K562 (cell line): ENCODE data around the gene CPZ. TPM values are rescaled to one million over a fixed set of nuclear protein-coding genes. Genes with fewer than 3 reads are reported as not detected.

ENCODE experiments used
- CCNT2 ChIP-seq: IDR thresholded peaks from 2 replicates; pipeline ENCODE4 v1.6.1; 2011; ENCODE audit warnings: borderline replicate concordance, low read depth, mild to moderate bottlenecking, moderate library complexity, mixed read lengths, low read length; ENCODE audit not compliant: insufficient read length; ENCODE audit errors: extremely low read depth
- EWSR1 ChIP-seq: fragments of 450-650 bp; IDR thresholded peaks from 2 replicates; pipeline ENCODE4 v1.6.1; 2018; ENCODE audit warnings: borderline replicate concordance, mild to moderate bottlenecking, low read depth, moderate library complexity; ENCODE audit not compliant: partially characterized antibody
- FOXP1 ChIP-seq: sonication (generic); formaldehyde crosslinking; IDR thresholded peaks from 2 replicates; pipeline ENCODE4 v1.8.0; 2022; ENCODE audit warnings: mild to moderate bottlenecking, missing genetic modification reagents
- HMGN3 ChIP-seq: IDR thresholded peaks from 2 replicates; pipeline ENCODE4 v1.6.1; 2011; ENCODE audit warnings: borderline replicate concordance, low read depth, mild to moderate bottlenecking, mixed read lengths, low read length; ENCODE audit not compliant: insufficient read length; ENCODE audit errors: extremely low read depth
- MAZ ChIP-seq, 2 experiments: fragments of 450-650 bp in 1 of 2; sonication (generic) in 1 of 2; formaldehyde crosslinking; IDR thresholded peaks in 1 of 2; conservative IDR thresholded peaks in 1 of 2; 2 replicates each; pipeline versions ENCODE4 v1.4.0 to v1.5.0; 2020; ENCODE audit warnings: mild to moderate bottlenecking in 1 of 2, missing genetic modification reagents in 1 of 2
- MTA3 ChIP-seq: fragments of 450-650 bp; formaldehyde crosslinking; IDR thresholded peaks from 2 replicates; pipeline ENCODE4 v1.6.1; 2017; ENCODE audit warnings: mild to moderate bottlenecking, borderline replicate concordance
- RCOR1 ChIP-seq, 2 experiments: IDR thresholded peaks; 2 replicates each; pipeline ENCODE4 v1.6.1; 2012; ENCODE audit warnings: low read depth in 2 of 2, low read length in 2 of 2, borderline replicate concordance in 1 of 2, improper control_type of control experiment in 1 of 2
- polyA plus RNA-seq, 8 experiments: library from polyadenylated mRNA; depleted of rRNA in 4 of 8; stranded (reverse) in 5 of 8; unstranded in 3 of 8; fragments of >200 nt; fragmentation: Nextera tagmentation in 2 of 8; fragmentation: Illumina TruSeq in 1 of 8; extraction: Ambion mirVana in 2 of 8; extraction: Trizol in 1 of 8; gene quantifications; 2 replicates each; pipeline versions ENCODE4 v1.2.1 to v1.2.3, GENCODE V29; 2011 to 2014; ENCODE audit warnings: inconsistent platforms in 1 of 8, missing spikeins in 1 of 8
- total RNA-seq, 7 experiments: library from RNA; depleted of rRNA in 6 of 7; stranded (reverse); fragments of >200 nt in 6 of 7; fragmentation: Illumina TruSeq in 2 of 7; extraction: Trizol in 2 of 7; gene quantifications; 2 replicates each; pipeline versions ENCODE4 v1.2.1 to v1.2.3, GENCODE V29; 2011 to 2021; ENCODE audit warnings: low replicate concordance in 1 of 7
- TF ChIP-seq, protein P1 (sequence below): fragments of 450-650 bp; IDR thresholded peaks from 2 replicates; pipeline ENCODE4 v1.6.1; 2016; ENCODE audit warnings: mild to moderate bottlenecking, moderate library complexity
- TF ChIP-seq, protein P2 (sequence below): fragments of 250-450 bp; sonication (Bioruptor Pico); IDR thresholded peaks from 2 replicates; pipeline ENCODE4 v1.5.0; 2021
- TF ChIP-seq, protein P3 (sequence below): fragments of 200-800 bp; sonication (Bioruptor generic); IDR thresholded peaks from 2 replicates; pipeline ENCODE4 v1.6.1; 2017; ENCODE audit warnings: missing genetic modification characterization, missing compliant biosample characterization

The CPZ gene
- total and polyA plus RNA-seq, 9 of the 15 experiments (the other 6 are each of a cell fraction or from before 2014, with no cell fraction given), result 0.06 to 2.2 (median 1.2) TPM; not detected in 1

DNA sequence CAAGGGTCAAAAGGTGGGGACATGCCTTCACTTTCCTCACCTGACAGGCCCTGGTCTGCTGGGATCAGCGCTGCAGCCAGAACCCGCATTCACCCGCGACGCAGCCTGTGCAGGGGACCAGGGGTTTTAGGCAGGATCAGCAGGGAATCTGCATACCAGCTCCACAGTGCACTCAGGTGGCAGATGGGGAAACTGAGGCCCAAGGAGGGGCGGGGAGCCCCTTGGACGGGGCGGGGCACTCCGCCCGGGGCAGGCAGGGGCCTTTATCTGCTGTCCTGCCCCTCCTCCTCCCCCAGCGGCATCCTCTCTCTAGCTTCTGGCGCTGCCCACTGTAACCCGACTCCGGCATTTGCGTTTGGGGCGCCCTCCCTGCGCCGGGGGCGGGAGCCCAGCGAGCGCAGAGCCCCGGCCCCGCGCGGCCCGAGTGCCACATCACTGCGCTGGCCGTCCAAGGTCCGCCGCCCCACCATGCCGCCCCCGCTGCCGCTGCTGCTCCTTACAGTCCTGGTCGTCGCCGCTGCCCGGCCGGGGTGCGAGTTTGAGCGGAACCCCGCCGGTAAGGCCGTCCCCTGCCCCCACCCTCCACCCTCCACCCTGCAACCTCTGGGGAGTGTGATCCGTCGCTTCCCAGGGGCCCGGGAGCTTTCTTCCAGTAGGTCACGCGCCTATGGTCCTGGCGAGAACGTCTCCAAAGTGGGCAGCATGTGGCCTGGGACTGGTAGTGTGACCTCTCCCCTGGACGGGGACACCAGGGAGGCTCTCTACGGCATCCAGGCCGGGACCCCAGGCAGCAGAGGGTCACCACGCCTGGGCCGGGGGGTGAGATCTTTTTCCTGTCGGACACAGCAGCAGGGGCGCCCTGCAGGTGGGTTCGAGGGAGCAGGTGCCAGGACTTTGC is at the start of gene CPZ (continued):
- TF ChIP-seq, protein P1, sequence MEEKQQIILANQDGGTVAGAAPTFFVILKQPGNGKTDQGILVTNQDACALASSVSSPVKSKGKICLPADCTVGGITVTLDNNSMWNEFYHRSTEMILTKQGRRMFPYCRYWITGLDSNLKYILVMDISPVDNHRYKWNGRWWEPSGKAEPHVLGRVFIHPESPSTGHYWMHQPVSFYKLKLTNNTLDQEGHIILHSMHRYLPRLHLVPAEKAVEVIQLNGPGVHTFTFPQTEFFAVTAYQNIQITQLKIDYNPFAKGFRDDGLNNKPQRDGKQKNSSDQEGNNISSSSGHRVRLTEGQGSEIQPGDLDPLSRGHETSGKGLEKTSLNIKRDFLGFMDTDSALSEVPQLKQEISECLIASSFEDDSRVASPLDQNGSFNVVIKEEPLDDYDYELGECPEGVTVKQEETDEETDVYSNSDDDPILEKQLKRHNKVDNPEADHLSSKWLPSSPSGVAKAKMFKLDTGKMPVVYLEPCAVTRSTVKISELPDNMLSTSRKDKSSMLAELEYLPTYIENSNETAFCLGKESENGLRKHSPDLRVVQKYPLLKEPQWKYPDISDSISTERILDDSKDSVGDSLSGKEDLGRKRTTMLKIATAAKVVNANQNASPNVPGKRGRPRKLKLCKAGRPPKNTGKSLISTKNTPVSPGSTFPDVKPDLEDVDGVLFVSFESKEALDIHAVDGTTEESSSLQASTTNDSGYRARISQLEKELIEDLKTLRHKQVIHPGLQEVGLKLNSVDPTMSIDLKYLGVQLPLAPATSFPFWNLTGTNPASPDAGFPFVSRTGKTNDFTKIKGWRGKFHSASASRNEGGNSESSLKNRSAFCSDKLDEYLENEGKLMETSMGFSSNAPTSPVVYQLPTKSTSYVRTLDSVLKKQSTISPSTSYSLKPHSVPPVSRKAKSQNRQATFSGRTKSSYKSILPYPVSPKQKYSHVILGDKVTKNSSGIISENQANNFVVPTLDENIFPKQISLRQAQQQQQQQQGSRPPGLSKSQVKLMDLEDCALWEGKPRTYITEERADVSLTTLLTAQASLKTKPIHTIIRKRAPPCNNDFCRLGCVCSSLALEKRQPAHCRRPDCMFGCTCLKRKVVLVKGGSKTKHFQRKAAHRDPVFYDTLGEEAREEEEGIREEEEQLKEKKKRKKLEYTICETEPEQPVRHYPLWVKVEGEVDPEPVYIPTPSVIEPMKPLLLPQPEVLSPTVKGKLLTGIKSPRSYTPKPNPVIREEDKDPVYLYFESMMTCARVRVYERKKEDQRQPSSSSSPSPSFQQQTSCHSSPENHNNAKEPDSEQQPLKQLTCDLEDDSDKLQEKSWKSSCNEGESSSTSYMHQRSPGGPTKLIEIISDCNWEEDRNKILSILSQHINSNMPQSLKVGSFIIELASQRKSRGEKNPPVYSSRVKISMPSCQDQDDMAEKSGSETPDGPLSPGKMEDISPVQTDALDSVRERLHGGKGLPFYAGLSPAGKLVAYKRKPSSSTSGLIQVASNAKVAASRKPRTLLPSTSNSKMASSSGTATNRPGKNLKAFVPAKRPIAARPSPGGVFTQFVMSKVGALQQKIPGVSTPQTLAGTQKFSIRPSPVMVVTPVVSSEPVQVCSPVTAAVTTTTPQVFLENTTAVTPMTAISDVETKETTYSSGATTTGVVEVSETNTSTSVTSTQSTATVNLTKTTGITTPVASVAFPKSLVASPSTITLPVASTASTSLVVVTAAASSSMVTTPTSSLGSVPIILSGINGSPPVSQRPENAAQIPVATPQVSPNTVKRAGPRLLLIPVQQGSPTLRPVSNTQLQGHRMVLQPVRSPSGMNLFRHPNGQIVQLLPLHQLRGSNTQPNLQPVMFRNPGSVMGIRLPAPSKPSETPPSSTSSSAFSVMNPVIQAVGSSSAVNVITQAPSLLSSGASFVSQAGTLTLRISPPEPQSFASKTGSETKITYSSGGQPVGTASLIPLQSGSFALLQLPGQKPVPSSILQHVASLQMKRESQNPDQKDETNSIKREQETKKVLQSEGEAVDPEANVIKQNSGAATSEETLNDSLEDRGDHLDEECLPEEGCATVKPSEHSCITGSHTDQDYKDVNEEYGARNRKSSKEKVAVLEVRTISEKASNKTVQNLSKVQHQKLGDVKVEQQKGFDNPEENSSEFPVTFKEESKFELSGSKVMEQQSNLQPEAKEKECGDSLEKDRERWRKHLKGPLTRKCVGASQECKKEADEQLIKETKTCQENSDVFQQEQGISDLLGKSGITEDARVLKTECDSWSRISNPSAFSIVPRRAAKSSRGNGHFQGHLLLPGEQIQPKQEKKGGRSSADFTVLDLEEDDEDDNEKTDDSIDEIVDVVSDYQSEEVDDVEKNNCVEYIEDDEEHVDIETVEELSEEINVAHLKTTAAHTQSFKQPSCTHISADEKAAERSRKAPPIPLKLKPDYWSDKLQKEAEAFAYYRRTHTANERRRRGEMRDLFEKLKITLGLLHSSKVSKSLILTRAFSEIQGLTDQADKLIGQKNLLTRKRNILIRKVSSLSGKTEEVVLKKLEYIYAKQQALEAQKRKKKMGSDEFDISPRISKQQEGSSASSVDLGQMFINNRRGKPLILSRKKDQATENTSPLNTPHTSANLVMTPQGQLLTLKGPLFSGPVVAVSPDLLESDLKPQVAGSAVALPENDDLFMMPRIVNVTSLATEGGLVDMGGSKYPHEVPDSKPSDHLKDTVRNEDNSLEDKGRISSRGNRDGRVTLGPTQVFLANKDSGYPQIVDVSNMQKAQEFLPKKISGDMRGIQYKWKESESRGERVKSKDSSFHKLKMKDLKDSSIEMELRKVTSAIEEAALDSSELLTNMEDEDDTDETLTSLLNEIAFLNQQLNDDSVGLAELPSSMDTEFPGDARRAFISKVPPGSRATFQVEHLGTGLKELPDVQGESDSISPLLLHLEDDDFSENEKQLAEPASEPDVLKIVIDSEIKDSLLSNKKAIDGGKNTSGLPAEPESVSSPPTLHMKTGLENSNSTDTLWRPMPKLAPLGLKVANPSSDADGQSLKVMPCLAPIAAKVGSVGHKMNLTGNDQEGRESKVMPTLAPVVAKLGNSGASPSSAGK, result peak; percentile 20; the same call in 1 of the 2 replicates
- TF ChIP-seq MTA3 (peak; percentile 53; the same call in 1 of the 2 replicates), RCOR1 (IDR thresholded peaks at IDR 0.05; ENCODE audit: borderline replicate concordance in 1 of 2, low read depth in 2 of 2, low read length in 2 of 2) (0 out of 4 replicates have a peak, but pooled peaks of 1 of the 2 experiments have one; percentile 59), MAZ (CRISPR knock-in tag; conservative IDR thresholded peaks at IDR 0.05 in 1 of 2, IDR thresholded peaks at IDR 0.05 in 1 of 2) (peak in 1 of 2 experiments; percentile 35; a peak in 1 of 4 replicates), FOXP1 (no peak), HMGN3 (peak; percentile 59), EWSR1 (no peak), CCNT2 (peak; percentile 67)
- TF ChIP-seq, protein P2, sequence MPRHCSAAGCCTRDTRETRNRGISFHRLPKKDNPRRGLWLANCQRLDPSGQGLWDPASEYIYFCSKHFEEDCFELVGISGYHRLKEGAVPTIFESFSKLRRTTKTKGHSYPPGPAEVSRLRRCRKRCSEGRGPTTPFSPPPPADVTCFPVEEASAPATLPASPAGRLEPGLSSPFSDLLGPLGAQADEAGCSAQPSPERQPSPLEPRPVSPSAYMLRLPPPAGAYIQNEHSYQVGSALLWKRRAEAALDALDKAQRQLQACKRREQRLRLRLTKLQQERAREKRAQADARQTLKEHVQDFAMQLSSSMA (CRISPR knock-in tag), result no peak
- TF ChIP-seq, protein P3, sequence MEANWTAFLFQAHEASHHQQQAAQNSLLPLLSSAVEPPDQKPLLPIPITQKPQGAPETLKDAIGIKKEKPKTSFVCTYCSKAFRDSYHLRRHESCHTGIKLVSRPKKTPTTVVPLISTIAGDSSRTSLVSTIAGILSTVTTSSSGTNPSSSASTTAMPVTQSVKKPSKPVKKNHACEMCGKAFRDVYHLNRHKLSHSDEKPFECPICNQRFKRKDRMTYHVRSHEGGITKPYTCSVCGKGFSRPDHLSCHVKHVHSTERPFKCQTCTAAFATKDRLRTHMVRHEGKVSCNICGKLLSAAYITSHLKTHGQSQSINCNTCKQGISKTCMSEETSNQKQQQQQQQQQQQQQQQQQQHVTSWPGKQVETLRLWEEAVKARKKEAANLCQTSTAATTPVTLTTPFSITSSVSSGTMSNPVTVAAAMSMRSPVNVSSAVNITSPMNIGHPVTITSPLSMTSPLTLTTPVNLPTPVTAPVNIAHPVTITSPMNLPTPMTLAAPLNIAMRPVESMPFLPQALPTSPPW (CRISPR knock-in tag), result peak; percentile 69
